Measurements from ENCODE around the gene MLST8.
"Not testable (repeated sequence)": the region's sequence is repeated elsewhere in the genome, so short reads cannot be mapped to it uniquely, and the experiment has no call there.

MLST8 gene

GRCh38 chr16:2236337-2237101, 31.3 kb downstream of the MLST8 start, which contains the start of gene DNASE1L2:
Gene DNASE1L2, plus strand, starts transcription at chr16:2236444. Its CDS starts 373 bp downstream, at chr16:2236817.
- Histone ChIP-seq H3K36me3 (ENCODE audit: insufficient read depth, low read depth, low read length) (peaks cover 20% of the 10 kb centered on the region), H3K27ac (ENCODE audit: low read length) (no peak within 1 kb of the TSS), H3K27me3 (ENCODE audit: insufficient read depth, low read length) (peaks cover 33% of the 10 kb centered on the region), H3K9ac (ENCODE audit: low read depth, low read length) (no peak within 1 kb of the TSS), H3K9me3 (ENCODE audit: insufficient read depth, low read depth, low read length) (no peaks in the 10 kb centered on the region), H3K4me3 (ENCODE audit: low read length) (peak within 1 kb of the TSS; percentile 42; the same call in 1 of the 2 replicates), H3K4me1 (ENCODE audit: insufficient read depth, low read length) (peaks cover 3% of the 10 kb centered on the region; the same call in 1 of the 2 replicates)

GRCh38 chr16:2237102-2237482, 31.8 kb downstream of the MLST8 start:
- Histone ChIP-seq H3K4me1 (ENCODE audit: insufficient read depth, low read length) (peaks cover 3% of the 10 kb centered on the region; the same call in 1 of the 2 replicates), H3K9me3 (ENCODE audit: insufficient read depth, low read depth, low read length) (no peaks in the 10 kb centered on the region), H3K4me3 (ENCODE audit: low read length) (peak overlapping the region; percentile 42; the same call in 1 of the 2 replicates), H3K27me3 (ENCODE audit: insufficient read depth, low read length) (peaks cover 33% of the 10 kb centered on the region), H3K27ac (ENCODE audit: low read length) (no peak overlapping the region), H3K9ac (ENCODE audit: low read depth, low read length) (no peak overlapping the region), H3K36me3 (ENCODE audit: insufficient read depth, low read depth, low read length) (peaks cover 16% of the 10 kb centered on the region)

GRCh38 chr16:2237493-2238149, 32.4 kb downstream of the MLST8 start:
- H3K9ac ChIP-seq (ENCODE audit: low read depth, low read length) = no peak overlapping the region
- no peak overlapping the region for H3K27ac ChIP-seq (ENCODE audit: low read length)
- peaks cover 3% of the 10 kb centered on the region; the same call in 1 of the 2 replicates for H3K4me1 ChIP-seq (ENCODE audit: insufficient read depth, low read length)
- H3K27me3 ChIP-seq (ENCODE audit: insufficient read depth, low read length) = peaks cover 33% of the 10 kb centered on the region
- peak overlapping the region; percentile 42; the same call in 1 of the 2 replicates for H3K4me3 ChIP-seq (ENCODE audit: low read length)
- H3K36me3 ChIP-seq (ENCODE audit: insufficient read depth, low read depth, low read length) = peaks cover 16% of the 10 kb centered on the region
- H3K9me3 ChIP-seq (ENCODE audit: insufficient read depth, low read depth, low read length) = no peaks in the 10 kb centered on the region

GRCh38 chr16:2238150-2238837, 33.0 kb downstream of the MLST8 start:
- H3K4me1 ChIP-seq (ENCODE audit: insufficient read depth, low read length) = peaks cover 3% of the 10 kb centered on the region; the same call in 1 of the 2 replicates
- no peaks in the 10 kb centered on the region for H3K9me3 ChIP-seq (ENCODE audit: insufficient read depth, low read depth, low read length)
- no peak overlapping the region for H3K4me3 ChIP-seq (ENCODE audit: low read length)
- H3K9ac ChIP-seq (ENCODE audit: low read depth, low read length) = no peak overlapping the region
- H3K27ac ChIP-seq (ENCODE audit: low read length) = no peak overlapping the region
- peaks cover 18% of the 10 kb centered on the region for H3K36me3 ChIP-seq (ENCODE audit: insufficient read depth, low read depth, low read length)
- peaks cover 33% of the 10 kb centered on the region for H3K27me3 ChIP-seq (ENCODE audit: insufficient read depth, low read length)

GRCh38 chr16:2238838-2239675, 33.8 kb downstream of the MLST8 start:
- Histone ChIP-seq H3K27ac (ENCODE audit: low read length) (no peak overlapping the region), H3K27me3 (ENCODE audit: insufficient read depth, low read length) (peaks cover 33% of the 10 kb centered on the region), H3K9ac (ENCODE audit: low read depth, low read length) (no peak overlapping the region), H3K4me3 (ENCODE audit: low read length) (no peak overlapping the region), H3K36me3 (ENCODE audit: insufficient read depth, low read depth, low read length) (peaks cover 25% of the 10 kb centered on the region), H3K4me1 (ENCODE audit: insufficient read depth, low read length) (peaks cover 3% of the 10 kb centered on the region; the same call in 1 of the 2 replicates), H3K9me3 (ENCODE audit: insufficient read depth, low read depth, low read length) (no peaks in the 10 kb centered on the region)

GRCh38 chr16:2240331-2240730, 35.1 kb downstream of the MLST8 start:
- not testable (repeated sequence) for H3K4me1 ChIP-seq (ENCODE audit: insufficient read depth, low read length); H3K9me3 ChIP-seq (ENCODE audit: insufficient read depth, low read depth, low read length); H3K27ac ChIP-seq (ENCODE audit: low read length); H3K9ac ChIP-seq (ENCODE audit: low read depth, low read length); H3K4me3 ChIP-seq (ENCODE audit: low read length)
- Histone ChIP-seq H3K27me3 (ENCODE audit: insufficient read depth, low read length) (peaks cover 33% of the 10 kb centered on the region), H3K36me3 (ENCODE audit: insufficient read depth, low read depth, low read length) (peaks cover 38% of the 10 kb centered on the region)

GRCh38 chr16:2242598-2242997, 37.3 kb downstream of the MLST8 start:
- Histone ChIP-seq H3K4me1 (ENCODE audit: insufficient read depth, low read length) (peaks cover 3% of the 10 kb centered on the region; the same call in 1 of the 2 replicates), H3K9ac (ENCODE audit: low read depth, low read length) (no peak overlapping the region), H3K4me3 (ENCODE audit: low read length) (no peak overlapping the region), H3K27ac (ENCODE audit: low read length) (no peak overlapping the region), H3K9me3 (ENCODE audit: insufficient read depth, low read depth, low read length) (no peaks in the 10 kb centered on the region), H3K36me3 (ENCODE audit: insufficient read depth, low read depth, low read length) (peaks cover 54% of the 10 kb centered on the region), H3K27me3 (ENCODE audit: insufficient read depth, low read length) (peaks cover 13% of the 10 kb centered on the region)

- Histone ChIP-seq H3K9ac (ENCODE audit: low read depth, low read length) (no peak overlapping the region), H3K36me3 (ENCODE audit: insufficient read depth, low read depth, low read length) (peaks cover 54% of the 10 kb centered on the region), H3K27me3 (ENCODE audit: insufficient read depth, low read length) (peaks cover 9% of the 10 kb centered on the region)
These were observed 37.8 kb downstream of the MLST8 start for GRCh38 chr16:2243031-2243528.

GRCh38 chr16:2243781-2244180, 38.5 kb downstream of the MLST8 start:
- Histone ChIP-seq H3K4me1 (ENCODE audit: insufficient read depth, low read length) (no peaks in the 10 kb centered on the region; the same call in 1 of the 2 replicates), H3K27me3 (ENCODE audit: insufficient read depth, low read length) (peaks cover 2% of the 10 kb centered on the region; the same call in 1 of the 2 replicates), H3K36me3 (ENCODE audit: insufficient read depth, low read depth, low read length) (peaks cover 58% of the 10 kb centered on the region), H3K4me3 (ENCODE audit: low read length) (no peak overlapping the region), H3K9ac (ENCODE audit: low read depth, low read length) (no peak overlapping the region), H3K9me3 (ENCODE audit: insufficient read depth, low read depth, low read length) (no peaks in the 10 kb centered on the region), H3K27ac (ENCODE audit: low read length) (no peak overlapping the region)

More at GRCh38 chr16:2243031-2243528, 37.8 kb downstream of the MLST8 start:
- no peak overlapping the region for H3K4me3 ChIP-seq (ENCODE audit: low read length)
- no peak overlapping the region for H3K27ac ChIP-seq (ENCODE audit: low read length)
- H3K4me1 ChIP-seq (ENCODE audit: insufficient read depth, low read length) = peaks cover 3% of the 10 kb centered on the region; the same call in 1 of the 2 replicates
- no peaks in the 10 kb centered on the region for H3K9me3 ChIP-seq (ENCODE audit: insufficient read depth, low read depth, low read length)

- no peak overlapping the region for H3K27ac ChIP-seq (ENCODE audit: low read length)
- no peak overlapping the region for H3K9ac ChIP-seq (ENCODE audit: low read depth, low read length)
- H3K36me3 ChIP-seq (ENCODE audit: insufficient read depth, low read depth, low read length) = peaks cover 61% of the 10 kb centered on the region
- no peaks in the 10 kb centered on the region for H3K4me1 ChIP-seq (ENCODE audit: insufficient read depth, low read length)
- no peaks in the 10 kb centered on the region for H3K27me3 ChIP-seq (ENCODE audit: insufficient read depth, low read length)
- no peaks in the 10 kb centered on the region for H3K9me3 ChIP-seq (ENCODE audit: insufficient read depth, low read depth, low read length)
- H3K4me3 ChIP-seq (ENCODE audit: low read length) = no peak overlapping the region
These were observed 39.0 kb downstream of the MLST8 start for GRCh38 chr16:2244301-2244700.
